AG09309 (cell line): ENCODE measurements around the gene HLA-B.
"Not testable (repeated sequence)": the region's sequence is repeated elsewhere in the genome, so short reads cannot be mapped to it uniquely, and the experiment has no call there.

ENCODE experiments used
- DNase-seq: peaks from one replicate; pipeline ENCODE4 v3.0.0-alpha.2; 2010; ENCODE audit warnings: low read depth
- H3K4me3 ChIP-seq: 2 replicates; pipeline ENCODE4 v1.5.1; 2011; ENCODE audit warnings: mild to moderate bottlenecking, low read depth, low read length, moderate library complexity; ENCODE audit not compliant: control insufficient read depth
- TF ChIP-seq, protein P1 (sequence below): IDR thresholded peaks from 2 replicates; pipeline ENCODE4 v1.5.1; 2011; ENCODE audit warnings: mild to moderate bottlenecking, low read depth, low read length, inconsistent platforms; ENCODE audit not compliant: insufficient read depth, control insufficient read depth; ENCODE audit errors: missing control alignments

The HLA-B gene

DNA sequence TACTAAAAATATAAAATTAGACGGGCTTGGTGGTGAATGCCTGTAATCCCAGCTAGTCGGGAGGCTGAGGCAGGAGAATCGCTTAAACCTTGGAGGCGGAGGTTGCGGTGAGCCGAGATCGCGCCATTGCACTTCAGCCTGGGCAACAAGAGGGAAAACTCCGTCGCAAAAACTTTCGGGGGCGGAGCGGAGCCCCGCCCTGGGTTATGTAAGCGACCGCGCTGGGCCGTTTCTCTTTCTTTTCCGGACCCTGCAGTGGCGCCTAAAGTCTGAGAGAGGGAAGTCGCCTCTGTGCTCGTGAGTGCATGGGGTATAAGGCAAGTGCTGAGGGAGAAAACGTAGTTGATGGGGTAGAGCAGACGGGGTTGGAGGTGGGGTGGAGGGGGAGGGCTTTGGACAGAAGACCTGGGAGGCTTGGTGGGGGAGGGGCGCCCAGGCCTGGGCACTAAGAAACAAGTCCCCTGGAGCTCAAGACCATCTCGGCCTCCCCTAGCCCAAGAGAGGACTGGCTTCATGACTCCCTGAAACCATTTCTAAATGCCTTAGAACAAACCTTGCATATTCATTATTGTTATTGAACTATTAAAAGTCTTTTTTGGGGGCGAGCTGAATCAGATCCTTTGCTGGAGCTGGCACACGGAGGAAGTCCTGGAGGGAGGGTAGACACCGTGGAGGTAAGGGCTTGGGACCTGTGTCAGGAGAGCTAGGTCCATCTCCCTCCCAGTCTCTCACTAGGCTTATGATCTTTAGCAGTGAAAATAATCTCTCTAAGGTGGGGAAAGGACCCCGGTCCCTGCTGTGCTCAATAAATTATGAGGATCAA, 43.7 kb upstream of the HLA-B start:
- TF ChIP-seq, protein P1, sequence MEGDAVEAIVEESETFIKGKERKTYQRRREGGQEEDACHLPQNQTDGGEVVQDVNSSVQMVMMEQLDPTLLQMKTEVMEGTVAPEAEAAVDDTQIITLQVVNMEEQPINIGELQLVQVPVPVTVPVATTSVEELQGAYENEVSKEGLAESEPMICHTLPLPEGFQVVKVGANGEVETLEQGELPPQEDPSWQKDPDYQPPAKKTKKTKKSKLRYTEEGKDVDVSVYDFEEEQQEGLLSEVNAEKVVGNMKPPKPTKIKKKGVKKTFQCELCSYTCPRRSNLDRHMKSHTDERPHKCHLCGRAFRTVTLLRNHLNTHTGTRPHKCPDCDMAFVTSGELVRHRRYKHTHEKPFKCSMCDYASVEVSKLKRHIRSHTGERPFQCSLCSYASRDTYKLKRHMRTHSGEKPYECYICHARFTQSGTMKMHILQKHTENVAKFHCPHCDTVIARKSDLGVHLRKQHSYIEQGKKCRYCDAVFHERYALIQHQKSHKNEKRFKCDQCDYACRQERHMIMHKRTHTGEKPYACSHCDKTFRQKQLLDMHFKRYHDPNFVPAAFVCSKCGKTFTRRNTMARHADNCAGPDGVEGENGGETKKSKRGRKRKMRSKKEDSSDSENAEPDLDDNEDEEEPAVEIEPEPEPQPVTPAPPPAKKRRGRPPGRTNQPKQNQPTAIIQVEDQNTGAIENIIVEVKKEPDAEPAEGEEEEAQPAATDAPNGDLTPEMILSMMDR: no peak
- H3K4me3 ChIP-seq: peak overlapping the region; percentile 70
- DNase-seq: no peak

- TF ChIP-seq, protein P1: peak; percentile 99
Observed at GRCh38 chr6:31399589-31400466, 42.8 kb upstream of the HLA-B start.

GRCh38 chr6:31397901-31398525, 41.0 kb upstream of the HLA-B start:
- TF ChIP-seq, protein P1: no peak
- H3K4me3 ChIP-seq: no peak overlapping the region
- DNase-seq: no peak

More at GRCh38 chr6:31399589-31400466, 42.8 kb upstream of the HLA-B start:
- DNase-seq: peak; percentile 55
- peak overlapping the region; percentile 70 for H3K4me3 ChIP-seq

GRCh38 chr6:31397153-31397499, 40.1 kb upstream of the HLA-B start:
- not testable (repeated sequence) for H3K4me3 ChIP-seq, DNase-seq

DNA sequence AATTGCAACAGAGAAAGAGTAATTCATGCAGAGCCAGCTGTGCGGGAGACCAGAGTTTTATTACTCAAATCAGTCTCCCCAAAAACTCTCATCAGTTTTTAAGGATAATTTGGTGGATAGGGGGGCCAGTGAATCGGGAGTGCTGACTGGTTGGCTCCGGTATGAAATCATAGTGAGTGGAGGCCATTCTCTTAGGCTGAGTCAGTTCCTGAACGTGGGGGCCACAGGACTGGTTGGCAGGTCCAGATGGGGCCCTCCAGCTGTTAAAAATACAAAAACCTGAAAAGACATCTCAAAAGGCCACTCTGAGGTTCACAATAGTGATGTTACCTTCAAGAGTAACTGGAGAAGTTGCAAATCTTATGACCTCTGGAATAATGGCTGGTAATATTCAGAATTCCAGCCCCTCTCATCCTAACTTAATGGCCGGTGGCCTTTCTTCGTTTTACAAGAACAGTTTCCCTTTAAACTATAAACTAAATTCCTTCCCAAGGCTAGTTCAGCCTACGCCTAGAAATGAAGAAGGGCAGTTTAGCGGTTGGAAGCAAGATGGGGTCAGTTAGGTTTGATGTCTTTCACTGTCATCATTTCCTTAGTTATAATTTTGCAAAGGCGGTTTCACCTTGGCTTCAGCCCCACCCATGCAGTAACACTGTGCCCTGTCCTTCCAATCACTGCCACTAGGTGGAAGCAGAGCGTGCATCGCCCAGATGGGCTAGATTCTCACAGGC, 39.6 kb upstream of the HLA-B start:
- no peak for DNase-seq
- H3K4me3 ChIP-seq: no peak overlapping the region
- TF ChIP-seq, protein P1: peak; percentile 87

DNA sequence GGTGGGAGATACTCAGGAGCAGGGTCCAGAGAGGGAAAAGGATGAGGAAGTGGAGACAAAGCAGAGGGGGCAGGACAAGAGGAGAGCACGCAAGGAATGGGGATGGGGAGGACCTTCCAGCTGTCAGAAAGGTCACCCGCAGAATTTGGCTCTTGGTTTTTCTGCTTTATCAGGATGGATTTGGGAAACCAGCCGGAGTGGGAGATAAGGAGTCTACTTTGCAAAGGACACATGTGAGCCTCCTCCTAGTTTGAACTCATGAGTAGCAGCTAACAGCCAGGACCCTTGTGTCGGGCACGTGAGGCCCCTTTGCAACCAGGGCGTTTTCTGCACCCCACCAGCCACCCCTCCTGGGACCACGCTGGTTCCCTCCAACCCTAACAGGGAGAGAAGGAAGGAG, 38.9 kb upstream of the HLA-B start:
- H3K4me3 ChIP-seq: no peak overlapping the region
- TF ChIP-seq, protein P1: no peak
- no peak for DNase-seq
